ENCODE data around the gene PAM.
A peak's percentile ranks its signal among the peaks of the same experiment; 100 is the strongest.

GRCh38 chr5:102792705-102793104, 37.6 kb downstream of the PAM start:
- TF ChIP-seq, protein P1, sequence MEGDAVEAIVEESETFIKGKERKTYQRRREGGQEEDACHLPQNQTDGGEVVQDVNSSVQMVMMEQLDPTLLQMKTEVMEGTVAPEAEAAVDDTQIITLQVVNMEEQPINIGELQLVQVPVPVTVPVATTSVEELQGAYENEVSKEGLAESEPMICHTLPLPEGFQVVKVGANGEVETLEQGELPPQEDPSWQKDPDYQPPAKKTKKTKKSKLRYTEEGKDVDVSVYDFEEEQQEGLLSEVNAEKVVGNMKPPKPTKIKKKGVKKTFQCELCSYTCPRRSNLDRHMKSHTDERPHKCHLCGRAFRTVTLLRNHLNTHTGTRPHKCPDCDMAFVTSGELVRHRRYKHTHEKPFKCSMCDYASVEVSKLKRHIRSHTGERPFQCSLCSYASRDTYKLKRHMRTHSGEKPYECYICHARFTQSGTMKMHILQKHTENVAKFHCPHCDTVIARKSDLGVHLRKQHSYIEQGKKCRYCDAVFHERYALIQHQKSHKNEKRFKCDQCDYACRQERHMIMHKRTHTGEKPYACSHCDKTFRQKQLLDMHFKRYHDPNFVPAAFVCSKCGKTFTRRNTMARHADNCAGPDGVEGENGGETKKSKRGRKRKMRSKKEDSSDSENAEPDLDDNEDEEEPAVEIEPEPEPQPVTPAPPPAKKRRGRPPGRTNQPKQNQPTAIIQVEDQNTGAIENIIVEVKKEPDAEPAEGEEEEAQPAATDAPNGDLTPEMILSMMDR (IDR thresholded peaks at IDR 0.05; ENCODE audit: poor library complexity, severe bottlenecking), result peak; percentile 24
- no peak for TF ChIP-seq TAF1 (IDR thresholded peaks at IDR 0.05; ENCODE audit: low read depth)
- TF ChIP-seq REST (IDR thresholded peaks at IDR 0.05; ENCODE audit: borderline replicate concordance), result no peak
- no peak for TF ChIP-seq POLR2AphosphoS5 (IDR thresholded peaks at IDR 0.05)
- no peak for TF ChIP-seq EP300 (conservative IDR thresholded peaks at IDR 0.05; ENCODE audit: poor library complexity, severe bottlenecking)

Measured in neural cell (in vitro differentiated cells).